LNCaP clone FGC (cell line): ENCODE data around the gene FOXD3.
"Not testable (repeated sequence)": the region's sequence is repeated elsewhere in the genome, so short reads cannot be mapped to it uniquely, and the experiment has no call there.

Source experiments
- DNase-seq: peaks from one replicate; pipeline ENCODE4 v3.0.0-alpha.2; 2011; ENCODE audit warnings: low read depth
- H3K4me3 ChIP-seq: 2 replicates; pipeline ENCODE4 v1.5.1; 2011; ENCODE audit warnings: mild to moderate bottlenecking, low read depth, low read length, control low read depth
- TF ChIP-seq, protein P1 (sequence below): IDR thresholded peaks from 2 replicates; pipeline ENCODE4 v1.5.1; 2012; ENCODE audit warnings: mild to moderate bottlenecking; ENCODE audit not compliant: control insufficient read depth, insufficient read depth; ENCODE audit errors: extremely low read depth

FOXD3 gene

DNA sequence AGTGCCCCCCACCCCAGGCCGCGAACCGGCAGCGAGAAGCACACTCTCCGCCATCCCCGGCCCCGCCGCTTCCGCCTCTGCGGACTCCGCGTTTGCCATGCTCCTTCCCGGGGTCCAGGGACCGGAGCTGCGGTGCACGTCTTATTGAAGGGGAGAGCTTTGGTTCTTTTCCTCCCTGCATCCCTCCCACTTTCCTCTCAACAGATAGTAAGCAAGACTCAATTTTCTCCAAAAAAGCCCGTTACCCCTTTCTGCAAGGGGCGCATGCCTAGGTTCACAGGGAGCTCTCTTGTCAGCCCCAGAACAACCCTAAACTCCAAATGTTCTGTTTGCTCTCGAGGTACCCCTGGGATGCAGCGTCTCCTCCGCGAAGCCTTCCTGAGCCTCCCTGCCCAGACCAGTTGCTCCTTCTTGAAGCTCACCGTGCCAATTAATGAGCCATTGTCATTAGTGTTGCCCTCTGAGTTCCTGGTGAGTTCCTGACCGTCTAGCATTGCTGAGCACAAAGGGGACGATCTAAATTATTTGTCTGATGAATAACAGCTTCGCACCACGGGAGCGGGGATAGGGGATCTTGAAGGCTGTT, 8.1 kb downstream of the FOXD3 start:
- no peak overlapping the region for H3K4me3 ChIP-seq
- TF ChIP-seq, protein P1, sequence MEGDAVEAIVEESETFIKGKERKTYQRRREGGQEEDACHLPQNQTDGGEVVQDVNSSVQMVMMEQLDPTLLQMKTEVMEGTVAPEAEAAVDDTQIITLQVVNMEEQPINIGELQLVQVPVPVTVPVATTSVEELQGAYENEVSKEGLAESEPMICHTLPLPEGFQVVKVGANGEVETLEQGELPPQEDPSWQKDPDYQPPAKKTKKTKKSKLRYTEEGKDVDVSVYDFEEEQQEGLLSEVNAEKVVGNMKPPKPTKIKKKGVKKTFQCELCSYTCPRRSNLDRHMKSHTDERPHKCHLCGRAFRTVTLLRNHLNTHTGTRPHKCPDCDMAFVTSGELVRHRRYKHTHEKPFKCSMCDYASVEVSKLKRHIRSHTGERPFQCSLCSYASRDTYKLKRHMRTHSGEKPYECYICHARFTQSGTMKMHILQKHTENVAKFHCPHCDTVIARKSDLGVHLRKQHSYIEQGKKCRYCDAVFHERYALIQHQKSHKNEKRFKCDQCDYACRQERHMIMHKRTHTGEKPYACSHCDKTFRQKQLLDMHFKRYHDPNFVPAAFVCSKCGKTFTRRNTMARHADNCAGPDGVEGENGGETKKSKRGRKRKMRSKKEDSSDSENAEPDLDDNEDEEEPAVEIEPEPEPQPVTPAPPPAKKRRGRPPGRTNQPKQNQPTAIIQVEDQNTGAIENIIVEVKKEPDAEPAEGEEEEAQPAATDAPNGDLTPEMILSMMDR = no peak
- DNase-seq = no peak

DNA sequence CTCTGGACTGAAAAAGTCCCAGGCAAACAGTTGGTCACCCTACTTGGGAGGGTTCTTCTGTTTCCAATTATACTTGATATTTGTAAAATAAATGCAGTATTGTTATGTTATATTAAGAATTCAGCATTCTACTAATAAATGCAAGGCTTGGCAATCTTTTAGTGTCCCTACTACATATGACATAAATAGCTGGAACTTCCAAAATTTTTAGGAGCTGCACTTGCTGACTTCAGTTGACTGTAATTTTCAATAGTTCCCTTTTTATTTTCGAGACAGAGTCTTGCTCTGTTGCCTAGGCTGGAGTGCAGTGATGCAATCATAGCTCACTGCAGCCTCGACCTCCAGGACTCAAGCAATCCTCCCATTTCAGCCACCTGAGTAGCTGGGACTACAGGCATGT, 20.0 kb downstream of the FOXD3 start:
- H3K4me3 ChIP-seq = no peak overlapping the region

DNA sequence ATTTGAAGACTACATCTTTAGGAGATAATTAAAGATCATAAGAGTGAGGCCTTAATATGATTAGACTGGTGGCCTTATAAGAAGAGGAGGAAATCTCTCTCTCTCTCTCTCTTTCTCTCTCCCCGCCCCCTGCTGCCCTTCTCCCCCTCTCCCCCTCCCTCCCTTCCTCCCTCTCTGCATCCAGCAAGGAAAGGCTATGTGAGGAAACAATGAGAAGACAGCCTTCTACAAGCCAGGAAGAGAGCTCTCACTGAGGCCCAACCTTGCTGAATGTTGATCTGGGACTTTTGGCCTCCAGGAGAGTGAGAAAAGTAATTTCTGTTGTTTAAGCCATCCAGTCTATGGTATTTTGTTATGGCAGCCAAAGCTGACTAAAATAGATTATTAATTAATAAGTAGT, 21.6 kb downstream of the FOXD3 start:
- no peak overlapping the region for H3K4me3 ChIP-seq
- DNase-seq = no peak
- TF ChIP-seq, protein P1 = no peak

More for the DNA sequence above, 20.0 kb downstream of the FOXD3 start:
- DNase-seq = no peak
- TF ChIP-seq, protein P1 = no peak

DNA sequence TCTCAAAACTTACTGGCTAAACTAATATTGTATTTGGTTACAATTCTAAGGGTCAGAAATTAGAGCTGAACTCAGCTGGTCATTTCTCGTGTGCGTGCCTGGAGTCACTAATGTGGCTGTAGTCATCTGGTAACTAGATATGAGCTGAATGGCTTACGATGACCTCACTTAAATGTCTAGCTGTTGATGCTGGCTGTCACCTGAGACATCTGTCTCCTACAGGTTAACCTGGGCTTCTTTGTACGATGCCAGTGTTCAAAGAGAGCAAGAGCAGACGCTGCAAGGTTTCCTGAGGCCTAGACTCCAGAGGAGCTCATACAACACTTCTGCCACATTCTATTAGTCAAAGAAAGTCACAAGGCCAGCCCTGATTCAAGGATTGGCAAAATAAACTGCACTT, 28.0 kb downstream of the FOXD3 start:
- no peak overlapping the region for H3K4me3 ChIP-seq
- no peak for DNase-seq
- TF ChIP-seq, protein P1 = no peak

DNA sequence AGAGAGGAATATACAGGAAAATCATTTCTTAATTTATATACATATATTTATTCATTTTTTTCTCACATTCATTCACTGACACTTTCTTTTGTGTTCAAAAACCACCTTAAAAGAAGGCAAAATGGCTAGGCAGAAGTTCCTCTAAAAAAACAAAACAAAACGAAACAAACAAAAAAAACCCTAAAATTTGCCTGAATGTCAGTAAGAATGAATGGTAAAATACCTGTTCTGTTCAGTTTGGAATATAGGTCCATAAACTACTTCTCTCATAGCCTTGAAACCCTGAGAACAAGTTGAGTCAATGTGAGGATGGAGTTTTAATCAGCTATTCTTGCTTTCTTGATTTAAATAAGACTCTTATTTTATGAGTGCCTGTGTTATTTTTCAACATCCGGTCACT, 30.4 kb downstream of the FOXD3 start:
- no peak for DNase-seq
- H3K4me3 ChIP-seq = no peak overlapping the region
- TF ChIP-seq, protein P1 = no peak

DNA sequence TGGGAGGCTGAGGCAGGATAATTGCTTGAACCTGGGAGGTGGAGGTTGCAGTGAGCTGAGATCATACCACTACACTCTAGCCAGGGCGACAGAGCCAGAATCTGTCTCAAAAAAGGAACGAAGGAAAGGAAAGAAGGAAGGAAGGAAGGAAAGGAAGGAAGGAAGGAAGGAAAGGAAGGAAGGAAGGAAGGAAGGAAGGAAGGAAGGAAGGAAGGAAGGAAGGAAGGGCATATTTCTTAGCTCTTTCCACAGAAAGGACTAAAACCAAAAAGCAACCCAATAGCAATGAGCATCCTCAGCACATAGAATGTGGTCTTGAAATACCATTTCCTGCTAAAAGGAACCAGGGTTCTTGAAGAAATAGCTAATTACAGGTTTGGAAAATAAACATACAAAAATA, 33.9 kb downstream of the FOXD3 start:
- not testable (repeated sequence) for H3K4me3 ChIP-seq, DNase-seq

DNA sequence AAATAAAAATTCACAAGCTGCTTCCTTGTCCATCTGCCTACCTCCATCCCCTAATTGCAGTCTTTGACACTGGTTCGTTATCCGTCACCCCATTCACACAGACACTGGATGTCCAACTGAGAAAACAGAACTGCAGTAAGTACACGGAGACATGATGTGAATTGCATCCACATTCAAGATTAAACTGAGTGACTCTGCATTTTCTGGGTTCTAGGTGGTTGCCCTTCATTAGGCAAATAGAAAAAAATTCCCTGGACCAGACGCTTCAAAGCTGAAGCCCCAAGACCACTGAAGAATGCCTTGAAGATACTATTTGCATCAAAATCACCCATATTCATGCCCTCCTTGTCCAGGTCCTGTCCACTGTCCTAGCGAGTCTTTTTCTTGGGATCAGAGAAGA, 37.2 kb downstream of the FOXD3 start:
- DNase-seq = no peak
- TF ChIP-seq, protein P1 = no peak

More for the DNA sequence above, 37.2 kb downstream of the FOXD3 start:
- H3K4me3 ChIP-seq = no peak overlapping the region
